Daoy (cell line): Measurements from ENCODE around the gene PELI1. TPM values are rescaled to one million over a fixed set of nuclear protein-coding genes. Genes with fewer than 3 reads are reported as not detected.

Experiments used
- DNase-seq: peaks from one replicate; pipeline ENCODE4 v3.0.0-alpha.2; 2015; ENCODE audit warnings: low read depth
- total RNA-seq: library from RNA; depleted of rRNA; stranded (reverse); fragments of >200 nt; shearing (Covaris generic); gene quantifications from 2 replicates; pipeline ENCODE4 v1.2.3, GENCODE V29; 2014

PELI1 gene
- total RNA-seq, 1 experiment from 2014 or later = 7.1 TPM

DNA sequence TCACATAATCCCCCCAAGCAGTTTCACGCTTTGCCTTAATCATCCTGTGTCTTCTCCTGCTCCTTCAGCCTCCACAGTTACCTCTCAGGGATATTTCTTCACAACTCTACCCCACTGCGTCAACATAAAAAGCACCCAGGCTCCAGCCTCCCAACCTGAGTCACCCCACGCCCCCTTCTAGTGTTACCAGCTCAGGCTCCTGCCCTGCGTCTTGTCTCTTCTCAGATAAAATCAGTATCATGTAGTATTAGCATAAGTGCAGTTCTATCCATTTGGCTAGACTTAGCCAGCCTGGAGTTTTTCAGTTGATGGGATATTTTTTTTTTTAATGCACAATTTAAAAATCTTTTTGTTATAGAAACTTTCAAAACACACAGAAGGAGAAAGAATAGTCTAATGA is 9.6 kb upstream of the PELI1 start:
- no peak for DNase-seq

DNA sequence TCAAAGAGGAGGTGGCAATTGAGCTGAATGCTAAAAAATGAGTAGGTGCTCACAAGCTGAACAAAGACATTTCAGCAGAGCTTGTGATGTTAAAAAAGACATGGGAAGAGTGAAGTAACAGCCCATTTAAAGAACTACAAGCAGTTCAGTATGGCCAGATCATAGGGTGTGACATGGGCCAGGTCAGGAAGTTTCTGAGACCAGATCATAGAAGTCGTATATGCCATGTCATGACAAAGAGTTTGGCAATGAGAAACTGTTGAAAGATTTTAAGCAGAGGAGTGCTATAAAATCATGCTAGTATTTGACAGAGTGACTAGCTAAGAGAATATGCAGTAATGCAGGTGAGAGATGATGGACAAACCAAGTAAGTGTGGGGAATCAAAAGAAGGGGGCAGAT is 7.3 kb upstream of the PELI1 start:
- no peak for DNase-seq

- no peak for DNase-seq
These were observed 1.5 kb upstream of the PELI1 start for GRCh38 chr2:64145714-64146113.

DNA sequence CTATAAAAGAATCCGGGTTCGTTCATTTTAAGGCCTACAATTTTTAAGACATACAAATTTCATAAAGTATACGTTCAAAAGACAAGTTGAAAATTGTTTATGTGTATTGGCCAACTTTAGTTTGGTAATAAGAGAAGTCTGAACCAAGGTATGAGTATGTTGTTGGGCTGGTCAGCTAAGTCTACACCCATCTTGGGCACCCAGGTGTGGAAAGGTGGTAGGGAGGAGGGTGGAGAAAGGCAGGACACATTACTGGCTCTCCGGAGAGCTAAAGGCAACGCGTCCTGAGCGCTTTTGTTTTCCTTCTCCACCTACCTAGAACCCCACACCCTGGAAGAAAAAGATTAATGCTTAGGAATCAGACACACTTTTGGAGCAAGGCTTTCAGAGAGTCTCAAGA is 899 bp upstream of the PELI1 start:
- DNase-seq = no peak

DNA sequence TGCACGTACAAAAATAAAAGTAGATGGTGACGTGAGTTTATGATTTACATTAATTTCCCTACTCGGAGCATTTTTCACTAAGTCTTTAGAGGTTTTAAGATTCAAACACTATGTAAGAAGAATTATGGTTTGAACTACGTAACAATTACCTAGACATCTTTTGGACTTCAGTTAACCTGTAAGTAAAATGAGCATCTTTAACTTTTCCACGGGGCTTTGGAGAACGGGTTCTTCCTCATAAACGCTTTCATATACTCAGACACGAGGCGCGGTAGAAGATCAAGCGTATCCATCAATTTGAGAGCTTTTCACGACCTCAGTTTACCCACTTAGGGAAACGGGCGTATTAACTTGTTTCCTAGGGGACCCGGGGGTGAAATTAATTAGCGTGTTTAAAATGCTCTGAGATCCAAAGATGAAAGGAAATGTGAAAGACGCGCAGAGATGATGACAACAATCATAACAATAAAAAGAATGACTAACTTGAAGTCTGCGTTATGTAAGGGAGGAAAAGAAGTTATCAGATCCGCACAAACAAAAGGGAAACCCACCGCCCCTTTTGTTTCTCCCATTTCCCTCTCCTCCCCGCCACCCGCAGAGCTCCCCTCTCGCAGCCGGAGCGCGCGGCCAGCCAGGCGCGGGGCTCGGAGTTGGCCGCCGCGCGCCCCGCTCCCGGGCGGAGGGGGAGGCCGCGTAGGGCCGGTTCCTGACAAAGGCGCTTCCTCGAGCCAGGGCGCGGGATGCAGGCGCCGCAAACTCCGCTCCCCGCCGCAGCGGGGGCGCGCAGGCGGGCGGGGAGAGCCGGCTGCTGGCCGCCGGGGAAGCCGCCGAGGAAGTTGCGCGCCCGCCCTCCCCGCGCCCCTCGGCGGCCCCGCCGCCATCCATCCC is 807 bp downstream of the PELI1 start:
- DNase-seq = peak; percentile 46

DNA sequence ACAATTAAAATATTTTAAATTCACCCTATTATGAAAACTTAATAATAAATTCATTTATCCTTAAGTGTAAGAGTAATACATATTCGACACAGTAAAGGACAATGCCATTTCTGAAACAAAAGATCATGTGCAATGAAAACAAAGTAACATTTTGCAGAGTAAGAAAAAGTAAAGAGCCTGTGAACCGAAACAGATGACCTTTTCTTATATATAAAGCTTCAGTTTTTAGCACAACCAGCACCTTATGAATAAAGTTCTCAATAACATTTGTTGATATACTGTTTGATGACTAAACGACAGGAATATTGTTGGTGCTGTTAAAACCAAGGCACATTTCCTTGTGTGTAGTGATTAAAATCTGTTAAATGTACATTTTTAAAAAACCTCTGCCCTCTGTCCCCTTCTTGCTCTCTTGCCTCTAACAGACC is 1.5 kb downstream of the PELI1 start:
- DNase-seq = peak; percentile 6

GRCh38 chr2:64141674-64142405 is 2.4 kb downstream of the PELI1 start:
- no peak for DNase-seq

- no peak for DNase-seq
These were observed 3.5 kb downstream of the PELI1 start for GRCh38 chr2:64140665-64141200.

- DNase-seq = no peak
These were observed 4.3 kb downstream of the PELI1 start for GRCh38 chr2:64139956-64140355.

DNA sequence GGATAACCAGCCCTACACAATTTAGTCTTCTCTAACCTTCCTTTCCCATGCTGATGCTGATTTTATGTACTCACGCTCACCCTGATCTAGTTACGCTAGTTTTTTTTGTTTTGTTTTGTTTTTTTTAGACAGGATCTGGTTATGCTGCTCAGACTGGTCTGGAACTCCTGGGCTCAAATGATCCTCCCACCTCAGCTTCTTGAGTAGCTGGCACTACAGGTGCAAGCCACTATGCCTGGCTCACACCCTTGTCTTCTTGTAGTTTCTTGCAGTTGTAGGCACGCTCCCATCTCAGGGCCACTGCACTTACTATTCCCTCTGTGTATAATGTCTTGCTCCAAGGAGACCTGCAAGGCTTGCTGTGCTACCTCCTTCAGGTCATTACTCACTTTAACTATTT is 6.2 kb downstream of the PELI1 start:
- no peak for DNase-seq

GRCh38 chr2:64137567-64137966 is 6.7 kb downstream of the PELI1 start:
- no peak for DNase-seq

- no peak for DNase-seq
These were observed 8.8 kb downstream of the PELI1 start for GRCh38 chr2:64135421-64135820.

DNA sequence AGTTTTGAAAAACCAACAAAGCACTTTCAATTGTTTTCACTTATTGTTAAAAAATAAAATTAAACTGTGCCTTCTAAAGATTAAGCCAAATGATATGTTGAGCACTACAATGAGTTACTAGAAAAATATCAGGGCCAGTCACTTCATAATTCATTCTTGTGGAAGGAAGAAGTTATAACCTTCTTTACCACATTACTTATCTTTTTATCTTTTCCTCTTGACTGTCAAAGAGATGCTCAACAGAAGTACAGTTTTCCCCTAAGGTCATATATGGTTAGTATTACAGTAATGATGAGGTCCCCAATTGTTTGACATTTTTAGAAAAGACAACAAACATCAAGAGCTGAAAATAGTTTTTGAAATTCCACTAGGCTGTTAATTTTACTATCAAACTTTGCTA is 9.4 kb downstream of the PELI1 start:
- no peak for DNase-seq

DNA sequence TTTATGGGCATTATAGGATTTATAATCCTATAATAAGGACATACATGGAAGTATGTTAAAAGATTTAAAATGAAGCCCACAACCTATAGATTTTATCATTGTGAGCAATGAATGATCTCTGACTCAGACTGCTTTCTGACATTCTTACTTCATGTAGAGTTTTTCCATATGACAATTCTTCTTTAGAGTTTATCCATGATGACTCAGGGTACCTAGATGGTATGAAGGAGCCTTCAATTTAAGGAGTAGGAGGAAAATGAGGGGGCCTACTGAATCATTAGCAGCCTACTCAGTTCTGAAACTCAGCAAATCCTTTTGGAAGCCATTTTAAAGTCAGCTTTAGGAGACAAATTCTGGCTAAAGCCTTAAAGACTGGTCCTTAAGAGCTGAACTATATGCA is 10.4 kb downstream of the PELI1 start:
- peak; percentile 40 for DNase-seq

- no peak for DNase-seq
These were observed 10.9 kb downstream of the PELI1 start for GRCh38 chr2:64133354-64133753.

DNA sequence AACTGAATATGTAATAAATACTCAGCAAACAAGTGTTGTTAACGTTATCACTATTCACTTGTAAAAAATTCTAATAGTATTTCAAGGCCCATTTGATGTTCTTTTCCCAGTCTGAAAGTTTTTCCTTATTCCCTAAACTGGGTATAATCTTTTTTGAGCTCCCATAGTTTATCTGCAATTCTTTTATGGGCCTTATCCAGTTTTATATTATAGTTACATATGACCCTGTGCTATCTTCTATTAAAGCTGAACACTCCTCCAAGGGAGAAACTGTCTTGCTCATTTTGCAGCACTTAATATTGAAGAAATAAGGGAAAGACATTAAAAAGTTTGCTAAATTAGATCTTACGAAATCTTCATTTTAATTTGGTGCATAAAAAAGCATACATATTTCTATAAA is 13.9 kb downstream of the PELI1 start:
- DNase-seq = no peak

GRCh38 chr2:64128943-64129391 is 15.3 kb downstream of the PELI1 start:
- DNase-seq = no peak

DNA sequence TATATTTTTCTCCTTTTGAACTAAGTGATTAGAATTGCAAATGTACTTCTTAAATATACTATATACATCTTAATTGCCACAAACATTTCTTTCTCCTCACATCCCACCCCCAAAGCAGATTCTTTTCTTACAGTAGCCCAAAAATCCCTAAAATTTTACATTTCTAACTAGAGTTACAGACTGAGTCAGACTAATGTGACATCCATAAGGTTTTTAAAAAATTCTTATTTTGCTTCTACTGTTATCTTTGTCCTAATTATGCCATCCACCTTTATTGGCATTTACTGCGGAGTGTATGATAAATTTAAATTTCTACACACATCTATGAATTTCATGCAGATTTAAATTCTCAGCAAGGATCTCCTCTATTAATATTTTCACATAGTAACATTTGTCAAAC is 15.8 kb downstream of the PELI1 start:
- DNase-seq = no peak

DNA sequence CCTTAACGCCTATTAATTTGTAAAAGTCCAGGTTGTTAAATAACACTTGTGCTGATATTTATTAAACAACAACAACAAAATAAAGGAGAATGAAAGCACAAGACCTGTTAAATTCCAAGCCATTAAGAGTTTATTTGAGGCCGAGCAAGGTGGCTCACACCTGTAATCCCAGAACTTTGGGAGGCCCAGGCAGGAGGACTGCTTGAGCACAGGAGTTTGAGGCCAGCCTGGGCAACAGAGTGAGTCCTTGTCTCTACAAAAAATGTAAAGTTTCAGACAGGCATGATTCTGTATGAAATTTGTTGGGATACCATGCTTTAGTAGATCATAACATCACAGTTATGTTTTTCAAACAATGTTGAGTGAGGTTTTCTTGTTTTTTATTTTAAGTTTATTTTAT is 17.1 kb downstream of the PELI1 start:
- DNase-seq = no peak

DNA sequence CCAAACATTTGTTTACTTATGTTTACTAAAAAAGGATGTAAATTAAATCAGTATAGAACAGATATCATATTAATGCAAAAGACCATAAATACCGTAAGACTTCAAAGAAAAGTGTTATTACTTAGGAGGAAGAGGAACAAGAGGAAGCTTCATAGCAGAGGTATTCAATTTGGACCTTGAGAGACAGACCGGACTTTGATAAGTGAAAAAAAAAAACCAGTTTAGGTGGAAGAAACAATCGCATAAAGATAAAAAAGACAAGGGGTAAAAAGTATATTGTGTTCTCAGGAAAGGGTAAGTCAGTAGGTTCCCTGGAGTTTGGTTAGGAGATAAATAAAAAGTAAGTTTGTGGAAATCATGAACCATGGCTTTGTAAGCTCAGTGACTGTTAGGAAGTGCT is 17.6 kb downstream of the PELI1 start:
- no peak for DNase-seq

DNA sequence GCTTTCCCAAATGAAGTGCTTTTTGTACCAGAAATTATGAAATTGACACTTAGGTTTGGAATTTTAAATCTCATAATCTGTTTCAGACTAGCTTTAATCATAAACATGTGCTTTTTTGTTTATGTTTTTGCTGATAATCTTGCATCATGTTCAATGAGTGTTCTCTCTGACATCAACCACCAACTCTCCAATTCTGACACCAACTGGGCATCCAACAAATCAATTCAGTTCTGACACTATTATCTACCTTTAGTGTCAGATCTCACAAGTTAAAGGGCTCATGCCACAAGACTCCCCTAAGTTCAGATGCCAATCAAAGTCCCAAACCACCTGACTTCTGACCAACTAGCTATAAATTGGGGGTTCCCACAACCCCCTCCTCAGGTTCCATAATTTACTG is 19.6 kb downstream of the PELI1 start:
- DNase-seq = no peak

- no peak for DNase-seq
These were observed 20.1 kb downstream of the PELI1 start for GRCh38 chr2:64124168-64124567.

DNA sequence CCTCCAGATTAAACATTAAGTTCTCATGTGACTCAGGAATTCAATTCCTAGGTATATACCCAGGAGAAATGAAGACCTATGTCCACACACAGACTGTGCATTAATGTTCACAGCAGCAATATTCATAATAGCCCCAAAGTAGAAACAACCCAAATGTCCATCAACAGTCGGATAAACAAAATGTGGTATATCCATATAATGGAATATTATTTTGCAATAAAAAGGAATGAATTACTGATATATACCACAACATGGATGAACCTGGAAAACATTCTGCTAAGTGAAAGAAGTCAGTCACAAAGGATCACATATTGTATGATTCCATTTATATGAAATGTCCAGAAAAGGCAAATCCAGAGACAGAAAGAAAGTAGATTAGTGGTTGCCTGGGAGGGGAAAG is 20.5 kb downstream of the PELI1 start:
- DNase-seq = no peak
